Natural killer cell (primary cell): ENCODE data around the gene C1orf122. TPM values are rescaled to one million over a fixed set of nuclear protein-coding genes. Genes with fewer than 3 reads are reported as not detected.
"Not testable (repeated sequence)": the region's sequence is repeated elsewhere in the genome, so short reads cannot be mapped to it uniquely, and the experiment has no call there.

Source experiments
- ATAC-seq, 3 donors: fragments of 150-1000 bp in 2 of 3; fragments of 200-7000 bp in 1 of 3; cut with Tn5 transposase; 1 replicate in 1 of 3; 2 replicates in 2 of 3; pipeline ENCODE4 v1.10.0; 2021; ENCODE audit warnings: mild to moderate bottlenecking in 2 of 3, moderate library complexity in 2 of 3
- DNase-seq, 2 donors: peaks; one replicate each; pipeline versions ENCODE4 v3.0.0 to v3.0.0-alpha.2; 2013 to 2021; ENCODE audit warnings: mixed read lengths in 1 of 2
- H3K27ac ChIP-seq: one replicate; pipeline ENCODE4 v1.5.1; 2013; ENCODE audit warnings: mild to moderate bottlenecking, low read length
- H3K27me3 ChIP-seq: one replicate; pipeline ENCODE4 v1.6.1; 2013; ENCODE audit warnings: low read length; ENCODE audit not compliant: control insufficient read depth, insufficient read depth
- H3K36me3 ChIP-seq: one replicate; pipeline ENCODE4 v1.6.1; 2013; ENCODE audit warnings: low read length; ENCODE audit not compliant: control insufficient read depth, insufficient read depth
- H3K4me1 ChIP-seq: one replicate; pipeline ENCODE4 v1.6.1; 2013; ENCODE audit warnings: low read length; ENCODE audit not compliant: control insufficient read depth, insufficient read depth
- H3K4me3 ChIP-seq: one replicate; pipeline ENCODE4 v1.5.1; 2013; ENCODE audit warnings: low read length
- H3K9me3 ChIP-seq: one replicate; pipeline ENCODE4 v1.6.1; 2013; ENCODE audit warnings: low read length; ENCODE audit not compliant: control insufficient read depth, insufficient read depth
- H3K27ac Mint-ChIP-seq, 2 donors: one replicate each; pipeline ENCODE4 v1.8.0; 2022; ENCODE audit warnings: mild to moderate bottlenecking in 2 of 2, mixed read lengths in 2 of 2, moderate library complexity in 1 of 2
- H3K27me3 Mint-ChIP-seq, 2 donors: one replicate each; pipeline ENCODE4 v1.8.0; 2022; ENCODE audit warnings: low read depth in 2 of 2, mixed read lengths in 2 of 2
- H3K36me3 Mint-ChIP-seq: one replicate; pipeline ENCODE4 v1.8.0; 2022; ENCODE audit warnings: mixed read lengths
- H3K4me1 Mint-ChIP-seq, 2 donors: one replicate each; pipeline ENCODE4 v1.8.0; 2022; ENCODE audit warnings: mixed read lengths in 2 of 2
- H3K4me3 Mint-ChIP-seq: one replicate; pipeline ENCODE4 v1.8.0; 2022; ENCODE audit warnings: mild to moderate bottlenecking, moderate library complexity, mixed read lengths
- H3K9me3 Mint-ChIP-seq, 2 donors: one replicate each; pipeline ENCODE4 v1.8.0; 2022; ENCODE audit warnings: mixed read lengths in 2 of 2
- CTCF ChIP-seq: fragments of 200-600 bp; IDR thresholded peaks from one replicate; pipeline ENCODE4 v1.8.0; 2022; ENCODE audit warnings: antibody characterized with exemption
- WGBS: methylation state at CpG from one replicate; pipeline ENCODE4 v1.1.7; 2013; ENCODE audit warnings: missing lambda C conversion rate; ENCODE audit not compliant: insufficient coverage; 5-methylcytosine and 5-hydroxymethylcytosine counted together
- intact Hi-C: fragments of 100-400 bp; cut with micrococcal nuclease; formaldehyde crosslinking; loops from one replicate; pipeline ENCODE4 v1.14.2; 2022
- total RNA-seq, 4 donors: library from RNA; stranded (reverse); fragments of 120-200 nt in 1 of 4; gene quantifications; one replicate each; pipeline versions ENCODE4 v1.2.3 to v1.2.4, GENCODE V29; 2013 to 2022

Gene C1orf122
- total RNA-seq, 3 donors from 2014 or later (not counting 1 experiment from before 2014, with no cell fraction given), result 13.9 to 22.9 (median 14.9) TPM

DNA sequence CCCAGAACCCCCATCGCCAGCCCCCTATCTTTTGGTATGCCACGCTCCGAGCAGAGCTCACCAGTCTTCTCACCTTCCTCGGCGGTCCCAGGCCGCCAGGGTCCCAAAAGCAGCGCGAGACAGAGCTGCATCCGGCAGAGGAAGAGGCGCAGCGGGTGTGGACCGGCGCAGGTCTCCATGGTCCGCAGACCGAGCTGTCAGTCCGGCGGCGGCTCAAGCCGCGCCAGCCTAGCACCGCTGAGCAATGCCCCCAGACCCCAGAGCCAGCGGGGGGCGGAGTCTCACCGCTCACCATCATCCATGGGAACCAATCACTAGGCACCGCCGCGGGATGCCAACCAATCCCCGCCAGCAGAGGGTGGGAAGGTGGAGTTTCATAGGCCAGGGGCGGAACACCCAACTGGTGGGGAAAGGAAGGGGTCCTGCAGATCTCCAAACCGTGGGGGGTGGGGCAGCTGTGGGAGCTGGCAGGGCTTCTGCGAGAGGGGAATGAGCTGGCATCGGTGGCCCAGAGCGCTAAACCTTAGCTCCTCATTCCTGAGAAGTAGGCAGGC, 42.6 kb upstream of the C1orf122 start, which contains the start of gene EPHA10:
Gene EPHA10 (minus strand): TSS at position 233 of the 554 bp plus-strand sequence. CDS start 54 bp downstream, at position 179.
- Histone ChIP-seq H3K27ac (no peak within 1 kb of the TSS), H3K36me3 (no peaks in the 10 kb centered on the region), H3K4me3 (no peak within 1 kb of the TSS), H3K27me3 (peaks cover 26% of the 10 kb centered on the region), H3K9me3 (no peaks in the 10 kb centered on the region), H3K4me1 (peaks cover 7% of the 10 kb centered on the region)
- Mint-ChIP-seq H3K9me3 (peaks cover 0 to 2% of the 10 kb centered on the region in 2 donors), H3K36me3 (no peaks in the 10 kb centered on the region), H3K4me1 (peaks cover 0 to 10% of the 10 kb centered on the region in 2 donors), H3K27ac (no peak within 1 kb of the TSS), H3K27me3 (peaks cover 64% of the 10 kb centered on the region in 2 donors), H3K4me3 (no peak within 1 kb of the TSS)
- no peak for TF ChIP-seq CTCF
- DNase-seq (no peak), ATAC-seq (no peak)
- 10% methylated on average over 32 of the region's 33 CpGs for WGBS
- intact Hi-C loops, result no loop called here

DNA sequence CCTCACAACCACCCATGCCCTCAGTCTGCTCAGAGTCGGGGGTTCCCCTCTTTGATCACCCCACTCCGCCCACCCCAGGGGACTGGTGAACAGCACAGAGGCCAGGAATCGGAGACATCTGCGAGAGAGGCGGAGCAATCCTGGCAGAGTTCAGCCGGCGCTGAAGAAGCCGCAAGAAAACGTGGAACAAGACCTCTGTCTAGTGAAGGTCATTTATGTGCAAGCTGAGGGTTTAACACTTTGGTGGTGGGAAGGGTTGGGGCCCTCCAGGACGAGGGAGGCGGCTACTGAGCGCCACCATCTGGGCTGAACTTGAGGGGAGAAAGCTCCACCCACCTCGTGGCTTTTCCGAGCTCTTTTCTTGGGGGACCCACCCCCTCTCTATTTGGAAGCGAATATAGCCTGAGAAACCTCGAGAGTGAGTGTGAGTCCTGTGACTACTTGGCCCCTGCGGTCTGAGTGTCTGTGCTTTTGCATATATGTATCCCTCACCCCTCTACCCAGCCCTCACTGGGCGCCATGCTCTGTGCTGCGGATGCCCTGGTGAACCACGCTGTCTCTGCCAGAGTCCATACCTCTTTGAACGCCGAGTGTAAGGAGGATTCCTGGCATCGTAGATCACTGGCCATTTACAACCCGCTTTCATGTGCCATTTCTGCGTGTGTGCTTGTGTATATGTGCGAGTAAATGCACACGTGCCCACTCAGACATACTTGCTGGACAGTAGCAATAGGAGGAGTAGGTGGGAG, 41.5 kb upstream of the C1orf122 start:
- no peak overlapping the region for H3K4me3 ChIP-seq
- DNase-seq (no peak), ATAC-seq (peak in 1 of 3 donors; percentile 41)
- no peak for TF ChIP-seq CTCF
- H3K4me3 Mint-ChIP-seq, result no peak overlapping the region
- 9% methylated on average over 27 of the region's 27 CpGs for WGBS
- intact Hi-C loops, result no loop called here
- peaks cover 0 to 10% of the 10 kb centered on the region in 2 donors for H3K4me1 Mint-ChIP-seq
- peaks cover 7% of the 10 kb centered on the region for H3K4me1 ChIP-seq
- H3K9me3 Mint-ChIP-seq, result peaks cover 0 to 2% of the 10 kb centered on the region in 2 donors
- H3K27ac Mint-ChIP-seq, result no peak overlapping the region
- no peaks in the 10 kb centered on the region for H3K36me3 ChIP-seq
- H3K27me3 ChIP-seq, result peaks cover 30% of the 10 kb centered on the region
- H3K27me3 Mint-ChIP-seq, result peaks cover 72 to 76% of the 10 kb centered on the region in 2 donors
- no peaks in the 10 kb centered on the region for H3K9me3 ChIP-seq
- H3K36me3 Mint-ChIP-seq, result no peaks in the 10 kb centered on the region
- H3K27ac ChIP-seq, result no peak overlapping the region

- Mint-ChIP-seq H3K27ac (no peak overlapping the region), H3K4me1 (peaks cover 0 to 10% of the 10 kb centered on the region in 2 donors), H3K4me3 (no peak overlapping the region), H3K36me3 (no peaks in the 10 kb centered on the region), H3K9me3 (peaks cover 0 to 2% of the 10 kb centered on the region in 2 donors), H3K27me3 (peaks cover 68 to 76% of the 10 kb centered on the region in 2 donors)
- Histone ChIP-seq H3K4me3 (no peak overlapping the region), H3K36me3 (no peaks in the 10 kb centered on the region), H3K9me3 (no peaks in the 10 kb centered on the region), H3K27me3 (peaks cover 30% of the 10 kb centered on the region), H3K4me1 (peaks cover 7% of the 10 kb centered on the region), H3K27ac (no peak overlapping the region)
- ATAC-seq (no peak), DNase-seq (no peak)
- TF ChIP-seq CTCF, result no peak
- 9% methylated on average over 1 of the region's 2 CpGs for WGBS
- intact Hi-C loops, result no loop called here
Observed at GRCh38 chr1:37767488-37767887, 40.1 kb upstream of the C1orf122 start.

GRCh38 chr1:37771440-37771839, 36.1 kb upstream of the C1orf122 start:
- H3K27me3 Mint-ChIP-seq, result peaks cover 41 to 57% of the 10 kb centered on the region in 2 donors
- H3K4me1 Mint-ChIP-seq, H3K4me3 ChIP-seq, DNase-seq, H3K9me3 Mint-ChIP-seq, H3K36me3 ChIP-seq, H3K27ac ChIP-seq, intact Hi-C loops, H3K4me1 ChIP-seq, H3K36me3 Mint-ChIP-seq, H3K9me3 ChIP-seq, ATAC-seq, H3K4me3 Mint-ChIP-seq, H3K27ac Mint-ChIP-seq: not testable (repeated sequence)
- H3K27me3 ChIP-seq, result peaks cover 11% of the 10 kb centered on the region
